Measurements from ENCODE around the gene IARS2. TPM values are rescaled to one million over a fixed set of nuclear protein-coding genes. Genes with fewer than 3 reads are reported as not detected.

IARS2 gene
- total RNA-seq, 1 experiment from 2014 or later: 72.9 TPM

DNA sequence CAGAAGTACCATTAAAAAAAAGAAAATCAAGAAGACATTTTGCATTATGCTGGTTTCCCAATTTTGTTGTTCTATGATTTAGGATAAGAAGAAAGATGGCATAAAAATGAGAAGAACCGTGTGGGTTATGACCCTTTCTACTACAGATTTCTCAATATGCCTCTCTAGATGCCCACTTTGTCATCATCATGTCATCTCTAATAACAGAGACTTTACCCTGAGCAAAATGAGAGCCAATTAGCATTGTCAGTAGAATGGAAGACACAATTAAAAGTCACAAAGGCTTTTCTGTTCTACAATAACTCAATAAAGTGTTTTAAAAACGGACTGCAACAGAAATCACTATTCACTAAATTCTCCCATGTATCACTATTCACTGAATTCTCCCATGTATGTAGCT lies 92.8 kb downstream of the IARS2 start:
- TF ChIP-seq, protein P1, sequence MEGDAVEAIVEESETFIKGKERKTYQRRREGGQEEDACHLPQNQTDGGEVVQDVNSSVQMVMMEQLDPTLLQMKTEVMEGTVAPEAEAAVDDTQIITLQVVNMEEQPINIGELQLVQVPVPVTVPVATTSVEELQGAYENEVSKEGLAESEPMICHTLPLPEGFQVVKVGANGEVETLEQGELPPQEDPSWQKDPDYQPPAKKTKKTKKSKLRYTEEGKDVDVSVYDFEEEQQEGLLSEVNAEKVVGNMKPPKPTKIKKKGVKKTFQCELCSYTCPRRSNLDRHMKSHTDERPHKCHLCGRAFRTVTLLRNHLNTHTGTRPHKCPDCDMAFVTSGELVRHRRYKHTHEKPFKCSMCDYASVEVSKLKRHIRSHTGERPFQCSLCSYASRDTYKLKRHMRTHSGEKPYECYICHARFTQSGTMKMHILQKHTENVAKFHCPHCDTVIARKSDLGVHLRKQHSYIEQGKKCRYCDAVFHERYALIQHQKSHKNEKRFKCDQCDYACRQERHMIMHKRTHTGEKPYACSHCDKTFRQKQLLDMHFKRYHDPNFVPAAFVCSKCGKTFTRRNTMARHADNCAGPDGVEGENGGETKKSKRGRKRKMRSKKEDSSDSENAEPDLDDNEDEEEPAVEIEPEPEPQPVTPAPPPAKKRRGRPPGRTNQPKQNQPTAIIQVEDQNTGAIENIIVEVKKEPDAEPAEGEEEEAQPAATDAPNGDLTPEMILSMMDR (conservative IDR thresholded peaks at IDR 0.05): no peak
- H3K9me3 ChIP-seq (ENCODE audit: control insufficient read depth, low read depth, low read length): no peaks in the 10 kb centered on the region
- no peak overlapping the region for H4K8ac ChIP-seq (replicated peaks; ENCODE audit: insufficient read length, low read depth, low read length)
- no peak for DNase-seq
- no peaks in the 10 kb centered on the region for H3K23me2 ChIP-seq (ENCODE audit: insufficient read length, low read depth, low read length, poor library complexity, severe bottlenecking)
- Mint-ChIP-seq H3K4me1 (no peaks in the 10 kb centered on the region), H3K27me3 (ENCODE audit: low read depth) (no peaks in the 10 kb centered on the region), H3K36me3 (ENCODE audit: insufficient read depth in 1 of 3, low read depth in 3 of 3) (peaks cover 18 to 40% (median 32%) of the 10 kb centered on the region in 3 experiments; a peak in 6 of 7 replicates), H3K27ac (no peak overlapping the region), H3K9me3 (no peaks in the 10 kb centered on the region), H3K4me3 (no peak overlapping the region)
- no peaks in the 10 kb centered on the region for H3K4me1 ChIP-seq (ENCODE audit: insufficient read depth, low read length)
- H3K79me2 ChIP-seq (ENCODE audit: insufficient read depth, low read length): no peaks in the 10 kb centered on the region
- H2BK15ac ChIP-seq (ENCODE audit: low read depth, low read length): no peak overlapping the region
- no peak overlapping the region for H3K56ac ChIP-seq (ENCODE audit: insufficient read length, low read depth, low read length)
- no peak overlapping the region for H2BK12ac ChIP-seq (ENCODE audit: insufficient read length, low read depth, low read length)
- H2AFZ ChIP-seq (ENCODE audit: low read length): no peak overlapping the region
- H3K27ac ChIP-seq (ENCODE audit: insufficient read length, low read depth, low read length): no peak overlapping the region
- H3T11ph ChIP-seq (ENCODE audit: low read length): no peak overlapping the region
- H2BK20ac ChIP-seq (ENCODE audit: low read depth, low read length, poor library complexity, severe bottlenecking): no peak overlapping the region
- H4K91ac ChIP-seq (ENCODE audit: insufficient read length, low read depth, low read length): no peak overlapping the region
- H3K27me3 ChIP-seq (ENCODE audit: insufficient read depth, low read length): no peaks in the 10 kb centered on the region
- H3K4ac ChIP-seq (ENCODE audit: low read depth, low read length): no peak overlapping the region
- no peak overlapping the region for H3K9ac ChIP-seq (ENCODE audit: extremely low read depth, insufficient read length, low read length)
- H3K23ac ChIP-seq (ENCODE audit: insufficient read length, low read depth, low read length): no peak overlapping the region
- H3K4me2 ChIP-seq (ENCODE audit: insufficient read depth, insufficient read length, low read length): no peak overlapping the region
- H2BK120ac ChIP-seq (ENCODE audit: low read depth, low read length, poor library complexity, severe bottlenecking): no peak overlapping the region
- no peak overlapping the region for H3K18ac ChIP-seq (ENCODE audit: insufficient read length, low read depth, low read length)
- WGBS (ENCODE audit: extremely low coverage, insufficient read length, low lambda C conversion rate): no CpG with 5 or more reads among the region's 2 CpGs
- H2BK5ac ChIP-seq (ENCODE audit: insufficient read length, low read length): no peak overlapping the region
- no peak overlapping the region for H2AK5ac ChIP-seq (ENCODE audit: insufficient read length, low read length)
- H3K79me1 ChIP-seq (ENCODE audit: insufficient read depth, low read depth, low read length, poor library complexity, severe bottlenecking): no peaks in the 10 kb centered on the region
- no peak overlapping the region for H4K5ac ChIP-seq (ENCODE audit: insufficient read length, low read depth, low read length)
- H3K14ac ChIP-seq (ENCODE audit: insufficient read depth, low read length): no peak overlapping the region
- no peaks in the 10 kb centered on the region for H4K20me1 ChIP-seq (ENCODE audit: control insufficient read depth, insufficient read depth, insufficient read length)
